Measurements from ENCODE around the gene ARHGEF38.

DNA sequence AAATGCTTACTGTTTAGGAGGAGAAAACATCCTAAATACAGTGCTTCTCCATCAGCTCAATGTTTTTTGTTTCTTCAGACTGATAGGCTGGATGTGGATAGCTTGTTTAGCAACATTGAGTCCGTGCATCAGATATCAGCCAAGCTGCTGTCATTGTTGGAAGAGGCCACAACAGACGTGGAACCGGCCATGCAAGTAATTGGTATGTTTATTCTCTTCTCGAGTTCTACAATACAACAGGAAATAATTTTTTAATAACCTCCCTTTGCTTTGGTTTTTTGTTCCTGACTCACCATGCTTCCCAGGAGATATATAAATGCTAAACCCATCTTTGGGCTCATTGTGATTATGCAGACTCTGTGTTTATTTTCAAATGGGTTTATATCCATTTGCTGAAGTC lies 60.9 kb downstream of the ARHGEF38 start:
- TF ChIP-seq, protein P1, sequence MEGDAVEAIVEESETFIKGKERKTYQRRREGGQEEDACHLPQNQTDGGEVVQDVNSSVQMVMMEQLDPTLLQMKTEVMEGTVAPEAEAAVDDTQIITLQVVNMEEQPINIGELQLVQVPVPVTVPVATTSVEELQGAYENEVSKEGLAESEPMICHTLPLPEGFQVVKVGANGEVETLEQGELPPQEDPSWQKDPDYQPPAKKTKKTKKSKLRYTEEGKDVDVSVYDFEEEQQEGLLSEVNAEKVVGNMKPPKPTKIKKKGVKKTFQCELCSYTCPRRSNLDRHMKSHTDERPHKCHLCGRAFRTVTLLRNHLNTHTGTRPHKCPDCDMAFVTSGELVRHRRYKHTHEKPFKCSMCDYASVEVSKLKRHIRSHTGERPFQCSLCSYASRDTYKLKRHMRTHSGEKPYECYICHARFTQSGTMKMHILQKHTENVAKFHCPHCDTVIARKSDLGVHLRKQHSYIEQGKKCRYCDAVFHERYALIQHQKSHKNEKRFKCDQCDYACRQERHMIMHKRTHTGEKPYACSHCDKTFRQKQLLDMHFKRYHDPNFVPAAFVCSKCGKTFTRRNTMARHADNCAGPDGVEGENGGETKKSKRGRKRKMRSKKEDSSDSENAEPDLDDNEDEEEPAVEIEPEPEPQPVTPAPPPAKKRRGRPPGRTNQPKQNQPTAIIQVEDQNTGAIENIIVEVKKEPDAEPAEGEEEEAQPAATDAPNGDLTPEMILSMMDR (conservative IDR thresholded peaks at IDR 0.05; ENCODE audit: low read depth, low read length) = no peak
- no peak for TF ChIP-seq EZH2 (IDR thresholded peaks at IDR 0.05; ENCODE audit: borderline replicate concordance, low read depth, low read length, poor library complexity, severe bottlenecking)
